ENCODE measurements around the gene TAT. TPM values are rescaled to one million over a fixed set of nuclear protein-coding genes. Genes with fewer than 3 reads are reported as not detected.

TAT gene
- total RNA-seq, 1 donor from 2014 or later, result not detected

- H3K9me3 ChIP-seq, result no peaks in the 10 kb centered on the region
- H3K4me3 ChIP-seq, result no peak overlapping the region
- no peaks in the 10 kb centered on the region for H3K36me3 ChIP-seq
- no peak for DNase-seq
- no peak overlapping the region for H3K27ac ChIP-seq
- H3K27me3 ChIP-seq (ENCODE audit: low read depth), result no peaks in the 10 kb centered on the region
- H3K4me1 ChIP-seq, result peaks cover 19% of the 10 kb centered on the region
- TF ChIP-seq, protein P1, sequence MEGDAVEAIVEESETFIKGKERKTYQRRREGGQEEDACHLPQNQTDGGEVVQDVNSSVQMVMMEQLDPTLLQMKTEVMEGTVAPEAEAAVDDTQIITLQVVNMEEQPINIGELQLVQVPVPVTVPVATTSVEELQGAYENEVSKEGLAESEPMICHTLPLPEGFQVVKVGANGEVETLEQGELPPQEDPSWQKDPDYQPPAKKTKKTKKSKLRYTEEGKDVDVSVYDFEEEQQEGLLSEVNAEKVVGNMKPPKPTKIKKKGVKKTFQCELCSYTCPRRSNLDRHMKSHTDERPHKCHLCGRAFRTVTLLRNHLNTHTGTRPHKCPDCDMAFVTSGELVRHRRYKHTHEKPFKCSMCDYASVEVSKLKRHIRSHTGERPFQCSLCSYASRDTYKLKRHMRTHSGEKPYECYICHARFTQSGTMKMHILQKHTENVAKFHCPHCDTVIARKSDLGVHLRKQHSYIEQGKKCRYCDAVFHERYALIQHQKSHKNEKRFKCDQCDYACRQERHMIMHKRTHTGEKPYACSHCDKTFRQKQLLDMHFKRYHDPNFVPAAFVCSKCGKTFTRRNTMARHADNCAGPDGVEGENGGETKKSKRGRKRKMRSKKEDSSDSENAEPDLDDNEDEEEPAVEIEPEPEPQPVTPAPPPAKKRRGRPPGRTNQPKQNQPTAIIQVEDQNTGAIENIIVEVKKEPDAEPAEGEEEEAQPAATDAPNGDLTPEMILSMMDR (IDR thresholded peaks at IDR 0.05), result no peak
- no peak for ATAC-seq
- intact Hi-C loops (cut with DNase I), result no loop called here
Measured at GRCh38 chr16:71570144-71570543, 6.7 kb downstream of the TAT start.

GRCh38 chr16:71569621-71570020 lies 7.3 kb downstream of the TAT start:
- no peak overlapping the region for H3K27ac ChIP-seq
- intact Hi-C loops (cut with DNase I), result no loop called here
- no peaks in the 10 kb centered on the region for H3K27me3 ChIP-seq (ENCODE audit: low read depth)
- H3K4me3 ChIP-seq, result no peak overlapping the region
- ATAC-seq, result no peak
- H3K4me1 ChIP-seq, result peaks cover 22% of the 10 kb centered on the region
- no peaks in the 10 kb centered on the region for H3K9me3 ChIP-seq
- no peaks in the 10 kb centered on the region for H3K36me3 ChIP-seq
- TF ChIP-seq, protein P1 (IDR thresholded peaks at IDR 0.05), result no peak
- DNase-seq, result peak; percentile 52

GRCh38 chr16:71568551-71568950 lies 8.3 kb downstream of the TAT start:
- Histone ChIP-seq H3K4me3 (no peak overlapping the region), H3K4me1 (peaks cover 28% of the 10 kb centered on the region), H3K27ac (no peak overlapping the region), H3K27me3 (ENCODE audit: low read depth) (no peaks in the 10 kb centered on the region), H3K9me3 (no peaks in the 10 kb centered on the region), H3K36me3 (no peaks in the 10 kb centered on the region)
- no peak for DNase-seq
- TF ChIP-seq, protein P1 (IDR thresholded peaks at IDR 0.05), result no peak
- ATAC-seq, result no peak
- intact Hi-C loops (cut with DNase I), result no loop called here

DNA sequence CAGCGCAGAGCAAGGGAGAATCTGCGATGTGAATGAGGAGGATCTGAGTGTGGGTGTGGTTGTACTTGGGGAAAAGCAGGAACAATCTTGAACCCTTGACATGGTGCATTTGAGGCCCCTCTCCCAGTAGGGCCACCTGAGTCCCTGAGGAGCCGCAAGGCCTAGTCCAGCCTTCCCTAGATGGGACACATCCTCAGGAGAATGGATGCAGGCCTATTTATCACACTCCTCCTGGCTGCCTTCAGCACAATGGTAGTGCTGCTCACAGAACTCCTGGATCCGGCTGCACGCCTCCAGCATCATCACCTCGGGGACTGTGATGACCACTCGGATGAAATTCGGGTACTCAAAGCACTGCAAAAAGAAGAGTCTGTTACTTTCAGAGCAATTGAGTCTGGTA lies 9.0 kb downstream of the TAT start:
- TF ChIP-seq, protein P1 (IDR thresholded peaks at IDR 0.05), result no peak
- intact Hi-C loops (cut with DNase I), result no loop called here

GRCh38 chr16:71565812-71566700 lies 10.8 kb downstream of the TAT start:
- Histone ChIP-seq H3K27ac (peak overlapping the region; percentile 87), H3K4me3 (peak overlapping the region; percentile 67), H3K9me3 (peaks cover 18% of the 10 kb centered on the region), H3K27me3 (ENCODE audit: low read depth) (no peaks in the 10 kb centered on the region), H3K36me3 (no peaks in the 10 kb centered on the region), H3K4me1 (peaks cover 28% of the 10 kb centered on the region)
- no peak for DNase-seq
- intact Hi-C loops (cut with DNase I), result no loop called here
- TF ChIP-seq, protein P1 (IDR thresholded peaks at IDR 0.05), result no peak
- ATAC-seq, result peak in 1 of 2 donors; percentile 51

More for the DNA sequence above, 9.0 kb downstream of the TAT start:
- Histone ChIP-seq H3K4me1 (peaks cover 28% of the 10 kb centered on the region), H3K4me3 (no peak overlapping the region), H3K9me3 (peaks cover 1% of the 10 kb centered on the region), H3K27ac (peak overlapping the region; percentile 7), H3K36me3 (no peaks in the 10 kb centered on the region), H3K27me3 (ENCODE audit: low read depth) (no peaks in the 10 kb centered on the region)
- ATAC-seq, result no peak
- DNase-seq, result no peak

All from lower lobe of right lung (tissue), 2 donors.